H9 (cell line): ENCODE results near the gene NXPH1. TPM values are rescaled to one million over a fixed set of nuclear protein-coding genes. Genes with fewer than 3 reads are reported as not detected.

ENCODE experiments used
- DNase-seq: peaks from one replicate; pipeline ENCODE4 v3.0.0-alpha.2; 2017
- H2AFZ ChIP-seq: one replicate; pipeline ENCODE4 v1.6.1; 2013; ENCODE audit warnings: mild to moderate bottlenecking, low read length, control low read depth, moderate library complexity
- H2AK5ac ChIP-seq: 2 replicates; pipeline ENCODE4 v1.6.1; 2013; ENCODE audit warnings: low read length, control low read depth, mixed read lengths; ENCODE audit not compliant: insufficient read length
- H2BK120ac ChIP-seq: one replicate; pipeline ENCODE4 v1.6.1; 2013; ENCODE audit warnings: low read depth, mild to moderate bottlenecking, low read length, control low read depth, inconsistent platforms; ENCODE audit not compliant: poor library complexity, severe bottlenecking
- H2BK12ac ChIP-seq: 2 replicates; pipeline ENCODE4 v1.6.1; 2013; ENCODE audit warnings: low read length, control low read depth, mixed read lengths, low read depth; ENCODE audit not compliant: insufficient read length
- H2BK15ac ChIP-seq: 2 replicates; pipeline ENCODE4 v1.6.1; 2013; ENCODE audit warnings: low read depth, low read length, control low read depth
- H2BK20ac ChIP-seq: one replicate; pipeline ENCODE4 v1.6.1; 2013; ENCODE audit warnings: low read depth, mild to moderate bottlenecking, low read length, control low read depth, inconsistent platforms; ENCODE audit not compliant: poor library complexity, severe bottlenecking
- H2BK5ac ChIP-seq: 2 replicates; pipeline ENCODE4 v1.6.1; 2013; ENCODE audit warnings: low read length, control low read depth, mixed read lengths; ENCODE audit not compliant: insufficient read length
- H3K14ac ChIP-seq: 2 replicates; pipeline ENCODE4 v1.6.1; 2013; ENCODE audit warnings: low read length, control low read depth; ENCODE audit not compliant: insufficient read depth
- H3K18ac ChIP-seq: 2 replicates; pipeline ENCODE4 v1.6.1; 2013; ENCODE audit warnings: low read depth, mild to moderate bottlenecking, mixed read lengths, low read length, control low read depth; ENCODE audit not compliant: insufficient read length
- H3K23ac ChIP-seq: 2 replicates; pipeline ENCODE4 v1.6.1; 2013; ENCODE audit warnings: low read length, control low read depth, mixed read lengths, low read depth; ENCODE audit not compliant: insufficient read length
- H3K23me2 ChIP-seq: 2 replicates; pipeline ENCODE4 v1.6.1; 2013; ENCODE audit warnings: low read depth, mild to moderate bottlenecking, mixed read lengths, low read length, control low read depth; ENCODE audit not compliant: insufficient read length, poor library complexity, severe bottlenecking
- H3K27ac ChIP-seq: 2 replicates; pipeline ENCODE4 v1.5.1; 2013; ENCODE audit warnings: low read length, control low read depth, mixed read lengths, low read depth; ENCODE audit not compliant: insufficient read length
- H3K27me3 ChIP-seq: 2 replicates; pipeline ENCODE4 v1.6.1; 2013; ENCODE audit warnings: low read length, control low read depth, inconsistent platforms; ENCODE audit not compliant: insufficient read depth
- H3K4ac ChIP-seq: 2 replicates; pipeline ENCODE4 v1.6.1; 2013; ENCODE audit warnings: low read depth, mild to moderate bottlenecking, control low read depth, inconsistent platforms, low read length, moderate library complexity
- H3K4me1 ChIP-seq: 2 replicates; pipeline ENCODE4 v1.6.1; 2013; ENCODE audit warnings: low read length, control low read depth, inconsistent platforms; ENCODE audit not compliant: insufficient read depth
- H3K4me2 ChIP-seq: 2 replicates; pipeline ENCODE4 v1.6.1; 2013; ENCODE audit warnings: low read length, control low read depth, mixed read lengths; ENCODE audit not compliant: insufficient read length, insufficient read depth
- H3K56ac ChIP-seq: 2 replicates; pipeline ENCODE4 v1.6.1; 2013; ENCODE audit warnings: low read depth, mild to moderate bottlenecking, mixed read lengths, low read length, control low read depth; ENCODE audit not compliant: insufficient read length
- H3K79me1 ChIP-seq: 2 replicates; pipeline ENCODE4 v1.6.1; 2013; ENCODE audit warnings: low read depth, mild to moderate bottlenecking, moderate library complexity, low read length, control low read depth, inconsistent platforms; ENCODE audit not compliant: insufficient read depth, poor library complexity, severe bottlenecking
- H3K79me2 ChIP-seq: 2 replicates; pipeline ENCODE4 v1.6.1; 2013; ENCODE audit warnings: low read length, control low read depth, inconsistent platforms; ENCODE audit not compliant: insufficient read depth
- H3K9ac ChIP-seq: 2 replicates; pipeline ENCODE4 v1.6.1; 2013; ENCODE audit warnings: low read length, control low read depth, mixed read lengths; ENCODE audit not compliant: insufficient read length; ENCODE audit errors: extremely low read depth
- H3K9me3 ChIP-seq: one replicate; pipeline ENCODE4 v1.6.1; 2013; ENCODE audit warnings: low read depth, low read length, inconsistent platforms; ENCODE audit not compliant: control insufficient read depth
- H3T11ph ChIP-seq: one replicate; pipeline ENCODE4 v1.6.1; 2013; ENCODE audit warnings: mild to moderate bottlenecking, low read length, control low read depth, inconsistent platforms
- H4K20me1 ChIP-seq: one replicate; pipeline ENCODE4 v1.6.1; 2013; ENCODE audit not compliant: control insufficient read depth, insufficient read length, insufficient read depth
- H4K5ac ChIP-seq: 2 replicates; pipeline ENCODE4 v1.6.1; 2013; ENCODE audit warnings: low read depth, mild to moderate bottlenecking, mixed read lengths, low read length, control low read depth; ENCODE audit not compliant: insufficient read length
- H4K8ac ChIP-seq: replicated peaks from 2 replicates; pipeline ENCODE4 v1.6.1; 2013; ENCODE audit warnings: low read length, control low read depth, mixed read lengths, low read depth; ENCODE audit not compliant: insufficient read length
- H4K91ac ChIP-seq: 2 replicates; pipeline ENCODE4 v1.6.1; 2013; ENCODE audit warnings: low read depth, mild to moderate bottlenecking, moderate library complexity, mixed read lengths, low read length, control low read depth; ENCODE audit not compliant: insufficient read length
- H3K27ac Mint-ChIP-seq, 3 experiments: 2 replicates in 2 of 3; 3 replicates in 1 of 3; pipeline ENCODE4 v1.8.0; 2020 to 2021; ENCODE audit warnings: mixed read lengths in 3 of 3, mild to moderate bottlenecking in 1 of 3, moderate library complexity in 1 of 3
- H3K27me3 Mint-ChIP-seq: 2 replicates; pipeline ENCODE4 v1.8.0; 2021; ENCODE audit warnings: low read depth, mild to moderate bottlenecking, moderate library complexity, mixed read lengths
- H3K36me3 Mint-ChIP-seq, 3 experiments: 2 replicates in 2 of 3; 3 replicates in 1 of 3; pipeline ENCODE4 v1.8.0; 2020 to 2021; ENCODE audit warnings: low read depth in 3 of 3, mixed read lengths in 3 of 3; ENCODE audit not compliant: insufficient read depth in 1 of 3
- H3K4me1 Mint-ChIP-seq, 2 experiments: 2 replicates each; pipeline ENCODE4 v1.8.0; 2020; ENCODE audit warnings: mixed read lengths in 2 of 2
- H3K4me3 Mint-ChIP-seq, 2 experiments: 2 replicates in 1 of 2; 3 replicates in 1 of 2; pipeline ENCODE4 v1.8.0; 2020 to 2021; ENCODE audit warnings: mild to moderate bottlenecking in 2 of 2, mixed read lengths in 2 of 2, moderate library complexity in 1 of 2
- H3K9me3 Mint-ChIP-seq, 2 experiments: 2 replicates in 1 of 2; 3 replicates in 1 of 2; pipeline ENCODE4 v1.8.0; 2020; ENCODE audit warnings: mild to moderate bottlenecking in 2 of 2, mixed read lengths in 2 of 2, moderate library complexity in 1 of 2
- CTCF ChIP-seq: fragments of 200-600 bp; sonication (generic); conservative IDR thresholded peaks from 3 replicates; pipeline ENCODE4 v1.8.0; 2021; ENCODE audit warnings: antibody characterized with exemption, mild to moderate bottlenecking
- WGBS: extraction: QIAGEN DNeasy Blood & Tissue Kit; methylation state at CpG from one replicate; pipeline ENCODE4 v1.1.7; 2013; ENCODE audit warnings: missing lambda C conversion rate, low lambda C conversion rate, mixed read lengths; ENCODE audit not compliant: insufficient read length; ENCODE audit errors: extremely low coverage; 5-methylcytosine and 5-hydroxymethylcytosine counted together
- total RNA-seq: library from RNA; stranded (reverse); gene quantifications from 2 replicates; pipeline ENCODE4 v1.2.1, GENCODE V29; 2021

The NXPH1 gene
- total RNA-seq, 1 experiment from 2014 or later, result 0.15 TPM

- H3K27me3 ChIP-seq, result no peaks in the 10 kb centered on the region
- H3K56ac ChIP-seq, result no peak overlapping the region
- H3K4me1 ChIP-seq, result no peaks in the 10 kb centered on the region
- no peak for TF ChIP-seq CTCF
- no peak overlapping the region for H3K4me3 Mint-ChIP-seq
- no peak overlapping the region for H2BK5ac ChIP-seq
- no peaks in the 10 kb centered on the region; a peak in 1 of 7 replicates for H3K36me3 Mint-ChIP-seq
- H2BK15ac ChIP-seq, result no peak overlapping the region
- H3K9me3 ChIP-seq, result no peaks in the 10 kb centered on the region
- H4K8ac ChIP-seq, result no peak overlapping the region
- H4K91ac ChIP-seq, result no peak overlapping the region
- H3K23me2 ChIP-seq, result no peaks in the 10 kb centered on the region
- H2AFZ ChIP-seq, result no peak overlapping the region
- no peak overlapping the region for H2BK12ac ChIP-seq
- no peak overlapping the region for H3K18ac ChIP-seq
- H3K9me3 Mint-ChIP-seq, result peaks cover 3 to 7% of the 10 kb centered on the region in 2 experiments; a peak in 3 of 5 replicates
- H3K9ac ChIP-seq, result no peak overlapping the region
- H3K79me2 ChIP-seq, result no peaks in the 10 kb centered on the region
- no peak overlapping the region for H2BK120ac ChIP-seq
- no peak overlapping the region for H3K4ac ChIP-seq
- no peak overlapping the region for H2BK20ac ChIP-seq
- no peak for DNase-seq
- no peak overlapping the region for H2AK5ac ChIP-seq
- no peaks in the 10 kb centered on the region for H3K79me1 ChIP-seq
- no peak overlapping the region for H4K5ac ChIP-seq
- H3K14ac ChIP-seq, result no peak overlapping the region
- H4K20me1 ChIP-seq, result no peaks in the 10 kb centered on the region
- H3K4me2 ChIP-seq, result no peak overlapping the region
- WGBS, result no CpG with 5 or more reads among the region's 4 CpGs
- no peak overlapping the region for H3K27ac Mint-ChIP-seq
- no peak overlapping the region for H3K27ac ChIP-seq
- H3K4me1 Mint-ChIP-seq, result no peaks in the 10 kb centered on the region
- no peak overlapping the region for H3K23ac ChIP-seq
- H3K27me3 Mint-ChIP-seq, result no peaks in the 10 kb centered on the region
- H3T11ph ChIP-seq, result no peak overlapping the region
These were observed 48.5 kb downstream of the NXPH1 start for GRCh38 chr7:8481752-8482446.
